Activated CD4-positive, alpha-beta T cell treated with anti-CD3 and anti-CD28 coated beads for 36 hours (primary cell): ENCODE data around the gene P3H2. TPM values are rescaled to one million over a fixed set of nuclear protein-coding genes. Genes with fewer than 3 reads are reported as not detected.

Experiments
- total RNA-seq, 2 experiments: library from RNA; stranded (reverse); gene quantifications; one replicate each; pipeline ENCODE4 v1.2.3, GENCODE V29; 2021

The P3H2 gene
- total RNA-seq, 2 experiments from 2014 or later = not detected

Other genes starting within 250 kb of the P3H2 start
- gene CLDN1, start 201.5 kb upstream of the P3H2 start, total RNA-seq = 1 to 10 TPM; 1.6 TPM